OCI-LY1 (cell line): ENCODE measurements around the gene NR2C2.

ENCODE experiments used
- H2AFZ ChIP-seq: fragments of 200-600 bp; sonication (generic), shearing (Covaris generic); 2 replicates; pipeline ENCODE4 v1.6.0; 2014; ENCODE audit warnings: antibody characterized with exemption, mild to moderate bottlenecking, low read length
- H3F3A ChIP-seq: fragments of 200-600 bp; sonication (generic), shearing (Covaris generic); 2 replicates; pipeline ENCODE4 v1.6.0; 2014; ENCODE audit warnings: mild to moderate bottlenecking, antibody characterized with exemption, low read length, moderate library complexity; ENCODE audit not compliant: insufficient read depth
- H3K27ac ChIP-seq: fragments of 200-600 bp; sonication (generic); 2 replicates; pipeline ENCODE4 v1.5.1; 2014; ENCODE audit warnings: low read length, mixed run types, mild to moderate bottlenecking, low read depth; ENCODE audit not compliant: poor library complexity, severe bottlenecking
- H3K27me3 ChIP-seq: fragments of 200-600 bp; sonication (generic); 2 replicates; pipeline ENCODE4 v1.6.0; 2014; ENCODE audit warnings: antibody characterized with exemption, mild to moderate bottlenecking, low read length, moderate library complexity; ENCODE audit not compliant: insufficient read depth
- H3K36me3 ChIP-seq: fragments of 200-600 bp; sonication (generic); 2 replicates; pipeline ENCODE4 v1.6.1; 2014; ENCODE audit warnings: mild to moderate bottlenecking, antibody characterized with exemption, low read length, moderate library complexity, mixed read lengths; ENCODE audit not compliant: insufficient read depth
- H3K4me1 ChIP-seq: fragments of 200-600 bp; sonication (generic); 2 replicates; pipeline ENCODE4 v1.5.1; 2014; ENCODE audit warnings: mild to moderate bottlenecking, low read length, moderate library complexity; ENCODE audit not compliant: insufficient read depth, severe bottlenecking
- H3K4me2 ChIP-seq: fragments of 200-600 bp; sonication (generic), shearing (Covaris generic); 2 replicates; pipeline ENCODE4 v1.6.1; 2014; ENCODE audit warnings: low read length
- H3K4me3 ChIP-seq: fragments of 200-600 bp; sonication (generic); 2 replicates; pipeline ENCODE4 v1.5.1; 2014; ENCODE audit warnings: low read length, low read depth, mild to moderate bottlenecking, mixed read lengths; ENCODE audit not compliant: poor library complexity, severe bottlenecking
- H3K79me2 ChIP-seq: fragments of 200-600 bp; shearing (Covaris generic); 2 replicates; pipeline ENCODE4 v1.6.1; 2016; ENCODE audit warnings: mixed run types, low read length, mixed read lengths; ENCODE audit not compliant: insufficient read depth
- H3K9ac ChIP-seq: fragments of 200-600 bp; sonication (generic), shearing (Covaris generic); 2 replicates; pipeline ENCODE4 v1.6.1; 2014; ENCODE audit warnings: mild to moderate bottlenecking, low read length, mixed read lengths
- H3K9me2 ChIP-seq: fragments of 200-600 bp; sonication (generic), shearing (Covaris generic); 2 replicates; pipeline ENCODE4 v1.6.1; 2014; ENCODE audit warnings: low read depth, mild to moderate bottlenecking, low read length, mixed read lengths
- H3K9me3 ChIP-seq: fragments of 200-600 bp; shearing (Covaris generic); 2 replicates; pipeline ENCODE4 v1.6.1; 2014; ENCODE audit warnings: low read length, mixed read lengths
- H4K20me1 ChIP-seq: fragments of 200-600 bp; sonication (generic), shearing (Covaris generic); 2 replicates; pipeline ENCODE4 v1.6.0; 2016; ENCODE audit warnings: mild to moderate bottlenecking, low read length; ENCODE audit not compliant: insufficient read depth
- CTCF ChIP-seq: fragments of 200-600 bp; sonication (generic), shearing (Covaris generic); IDR thresholded peaks from 2 replicates; pipeline ENCODE4 v1.5.1; 2017; ENCODE audit warnings: mild to moderate bottlenecking, antibody characterized with exemption, low read length, moderate library complexity, mixed read lengths
- EZH2 ChIP-seq: fragments of 200-600 bp; sonication (generic), shearing (Covaris generic); IDR thresholded peaks from 2 replicates; pipeline ENCODE4 v1.8.0; 2017; ENCODE audit warnings: borderline replicate concordance, mixed run types, mild to moderate bottlenecking, antibody characterized with exemption, low read length, moderate library complexity, mixed read lengths

Gene NR2C2

DNA sequence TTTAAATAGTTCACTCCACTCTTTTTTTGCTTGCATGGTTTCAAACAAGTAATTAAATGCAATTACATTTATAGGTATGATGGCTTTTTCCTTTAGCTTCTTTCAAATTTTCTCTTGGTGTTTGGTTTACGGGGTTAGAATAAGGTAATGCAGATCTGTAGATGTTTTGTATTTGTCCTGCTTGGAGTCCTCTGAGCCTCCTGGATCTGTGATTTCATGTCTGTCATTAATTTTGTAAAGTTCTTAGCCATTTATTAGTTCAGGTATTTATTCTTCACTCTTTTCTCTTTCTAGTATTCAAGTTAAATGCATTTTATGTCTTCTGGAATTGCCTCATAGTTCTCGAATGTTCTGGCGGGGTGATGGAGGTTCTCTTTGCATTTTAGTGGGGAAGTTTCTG is 119.1 kb downstream of the NR2C2 start:
- no peaks in the 10 kb centered on the region for H3K27me3 ChIP-seq
- H2AFZ ChIP-seq, result no peak overlapping the region
- peaks cover 33% of the 10 kb centered on the region for H3K36me3 ChIP-seq
- H3K9ac ChIP-seq, result no peak overlapping the region
- no peaks in the 10 kb centered on the region for H3K9me3 ChIP-seq
- H3K79me2 ChIP-seq, result peaks cover 22% of the 10 kb centered on the region
- no peaks in the 10 kb centered on the region for H3F3A ChIP-seq
- H4K20me1 ChIP-seq, result no peaks in the 10 kb centered on the region
- no peak overlapping the region for H3K4me2 ChIP-seq
- peaks cover 18% of the 10 kb centered on the region for H3K4me1 ChIP-seq
- H3K4me3 ChIP-seq, result no peak overlapping the region
- no peak for TF ChIP-seq EZH2
- no peak for TF ChIP-seq CTCF
- no peak overlapping the region for H3K27ac ChIP-seq
- H3K9me2 ChIP-seq, result no peaks in the 10 kb centered on the region

- TF ChIP-seq CTCF, result no peak
- no peak for TF ChIP-seq EZH2
- no peaks in the 10 kb centered on the region for H3K27me3 ChIP-seq
- H3K36me3 ChIP-seq, result peaks cover 40% of the 10 kb centered on the region
- no peak overlapping the region for H2AFZ ChIP-seq
- no peaks in the 10 kb centered on the region for H3K9me2 ChIP-seq
- H4K20me1 ChIP-seq, result no peaks in the 10 kb centered on the region
- no peak overlapping the region for H3K4me3 ChIP-seq
- no peak overlapping the region for H3K9ac ChIP-seq
- no peak overlapping the region for H3K4me2 ChIP-seq
- no peaks in the 10 kb centered on the region for H3K9me3 ChIP-seq
- no peaks in the 10 kb centered on the region for H3F3A ChIP-seq
- peaks cover 5% of the 10 kb centered on the region for H3K4me1 ChIP-seq
- H3K79me2 ChIP-seq, result peaks cover 5% of the 10 kb centered on the region
- no peak overlapping the region for H3K27ac ChIP-seq
These were observed 122.1 kb downstream of the NR2C2 start for GRCh38 chr3:15069441-15069840.

DNA sequence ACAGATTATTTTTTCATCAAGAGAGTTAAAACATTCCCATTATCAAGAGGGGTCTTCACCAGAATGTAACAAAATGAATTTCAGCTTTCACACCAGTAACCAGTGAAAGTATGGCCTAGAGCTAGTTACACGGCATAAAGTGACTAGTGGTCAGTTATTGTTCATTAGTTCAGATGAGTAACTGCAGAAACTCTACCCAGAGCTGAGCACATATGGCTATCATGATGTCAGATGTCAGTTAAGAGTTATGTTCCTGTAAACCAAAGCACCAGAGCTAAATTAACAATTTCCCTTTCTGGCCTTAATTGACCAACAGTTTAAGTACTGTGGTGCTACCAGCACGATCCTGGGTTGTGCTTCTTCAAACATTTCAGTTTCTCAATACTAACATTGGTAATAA is 124.3 kb downstream of the NR2C2 start:
- Histone ChIP-seq H3K4me3 (no peak overlapping the region), H3K4me2 (no peak overlapping the region), H3F3A (no peaks in the 10 kb centered on the region), H3K9ac (no peak overlapping the region), H3K9me2 (no peaks in the 10 kb centered on the region), H4K20me1 (no peaks in the 10 kb centered on the region), H3K79me2 (no peaks in the 10 kb centered on the region), H3K27me3 (no peaks in the 10 kb centered on the region), H3K9me3 (no peaks in the 10 kb centered on the region), H2AFZ (no peak overlapping the region), H3K4me1 (no peaks in the 10 kb centered on the region), H3K27ac (no peak overlapping the region), H3K36me3 (peaks cover 62% of the 10 kb centered on the region)
- no peak for TF ChIP-seq CTCF
- no peak for TF ChIP-seq EZH2
